Fibroblast of lung (primary cell): ENCODE data around the gene YARS2.

Experiments used
- EZH2 ChIP-seq: IDR thresholded peaks from 2 replicates; pipeline ENCODE4 v1.5.1; 2012; ENCODE audit warnings: low read length, control low read depth, mild to moderate bottlenecking; ENCODE audit errors: missing control alignments
- TF ChIP-seq, protein P1 (sequence below), 2 donors: IDR thresholded peaks in 1 of 2; conservative IDR thresholded peaks in 1 of 2; 1 replicate in 1 of 2; 2 replicates in 1 of 2; pipeline ENCODE4 v1.5.1; 2011 to 2012; ENCODE audit warnings: low read length in 2 of 2, control low read depth in 1 of 2, inconsistent platforms in 1 of 2, low read depth in 1 of 2, mild to moderate bottlenecking in 1 of 2

DNA sequence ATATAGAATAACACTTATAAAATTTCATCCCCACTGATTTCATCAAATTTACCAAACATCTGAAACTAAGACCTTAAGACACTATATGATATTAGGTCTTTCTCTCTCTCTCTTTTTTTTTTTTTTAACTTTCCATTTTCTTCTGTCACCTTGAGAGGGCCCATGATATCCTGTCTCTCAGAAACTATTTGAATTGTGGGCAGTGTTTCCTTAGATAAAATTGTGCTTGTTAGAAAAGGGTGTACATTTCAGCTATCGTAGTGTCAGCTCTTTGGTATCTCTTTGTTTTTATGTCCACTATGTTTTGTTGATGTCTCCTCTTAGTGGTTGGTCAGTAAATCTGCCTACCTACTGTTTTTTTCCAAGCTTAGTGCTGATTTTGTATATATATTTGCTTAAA lies 52.8 kb downstream of the YARS2 start:
- TF ChIP-seq, protein P1, sequence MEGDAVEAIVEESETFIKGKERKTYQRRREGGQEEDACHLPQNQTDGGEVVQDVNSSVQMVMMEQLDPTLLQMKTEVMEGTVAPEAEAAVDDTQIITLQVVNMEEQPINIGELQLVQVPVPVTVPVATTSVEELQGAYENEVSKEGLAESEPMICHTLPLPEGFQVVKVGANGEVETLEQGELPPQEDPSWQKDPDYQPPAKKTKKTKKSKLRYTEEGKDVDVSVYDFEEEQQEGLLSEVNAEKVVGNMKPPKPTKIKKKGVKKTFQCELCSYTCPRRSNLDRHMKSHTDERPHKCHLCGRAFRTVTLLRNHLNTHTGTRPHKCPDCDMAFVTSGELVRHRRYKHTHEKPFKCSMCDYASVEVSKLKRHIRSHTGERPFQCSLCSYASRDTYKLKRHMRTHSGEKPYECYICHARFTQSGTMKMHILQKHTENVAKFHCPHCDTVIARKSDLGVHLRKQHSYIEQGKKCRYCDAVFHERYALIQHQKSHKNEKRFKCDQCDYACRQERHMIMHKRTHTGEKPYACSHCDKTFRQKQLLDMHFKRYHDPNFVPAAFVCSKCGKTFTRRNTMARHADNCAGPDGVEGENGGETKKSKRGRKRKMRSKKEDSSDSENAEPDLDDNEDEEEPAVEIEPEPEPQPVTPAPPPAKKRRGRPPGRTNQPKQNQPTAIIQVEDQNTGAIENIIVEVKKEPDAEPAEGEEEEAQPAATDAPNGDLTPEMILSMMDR (conservative IDR thresholded peaks at IDR 0.05 in 1 of 2, IDR thresholded peaks at IDR 0.05 in 1 of 2; ENCODE audit: low read depth in 1 of 2, low read length in 2 of 2) = no peak
- no peak for TF ChIP-seq EZH2
